Chondrocyte (in vitro differentiated cells): ENCODE results near the gene ZNF577. TPM values are rescaled to one million over a fixed set of nuclear protein-coding genes. Genes with fewer than 3 reads are reported as not detected.

Source experiments
- DNase-seq: peaks from one replicate; pipeline ENCODE4 v3.0.0; 2021; ENCODE audit warnings: mixed read lengths, low spot score
- H3K27ac Mint-ChIP-seq: one replicate; pipeline ENCODE4 v1.8.0; 2021; ENCODE audit warnings: mild to moderate bottlenecking, moderate library complexity, mixed read lengths; ENCODE audit not compliant: unreplicated experiment
- H3K27me3 Mint-ChIP-seq: 2 replicates; pipeline ENCODE4 v1.8.0; 2021; ENCODE audit warnings: low read depth, mixed read lengths
- H3K36me3 Mint-ChIP-seq: 2 replicates; pipeline ENCODE4 v1.8.0; 2021; ENCODE audit warnings: low read depth, mixed read lengths
- H3K4me1 Mint-ChIP-seq: 2 replicates; pipeline ENCODE4 v1.8.0; 2021; ENCODE audit warnings: low read depth, mild to moderate bottlenecking, mixed read lengths
- H3K4me3 Mint-ChIP-seq: one replicate; pipeline ENCODE4 v1.8.0; 2021; ENCODE audit warnings: mild to moderate bottlenecking, moderate library complexity, mixed read lengths; ENCODE audit not compliant: unreplicated experiment
- H3K9me3 Mint-ChIP-seq: 2 replicates; pipeline ENCODE4 v1.8.0; 2021; ENCODE audit warnings: low read depth, mixed read lengths
- CTCF ChIP-seq: fragments of 200-600 bp; sonication (generic); IDR thresholded peaks from 2 replicates; pipeline ENCODE4 v1.5.0; 2021; ENCODE audit warnings: antibody characterized with exemption, mild to moderate bottlenecking, moderate library complexity
- total RNA-seq: library from RNA; stranded (reverse); gene quantifications from 3 replicates; pipeline ENCODE4 v1.2.1, GENCODE V29; 2021

ZNF577 gene
- total RNA-seq, 1 donor from 2014 or later: 11.2 TPM

GRCh38 chr19:51889934-51890333, 2.2 kb upstream of the ZNF577 start:
- Mint-ChIP-seq H3K4me1 (peaks cover 19% of the 10 kb centered on the region), H3K9me3 (peaks cover 63% of the 10 kb centered on the region), H3K36me3 (peaks cover 55% of the 10 kb centered on the region), H3K27me3 (no peaks in the 10 kb centered on the region), H3K4me3 (no peak overlapping the region), H3K27ac (no peak overlapping the region)
- TF ChIP-seq CTCF: no peak
- DNase-seq: no peak

GRCh38 chr19:51884713-51885112, 3.0 kb downstream of the ZNF577 start:
- Mint-ChIP-seq H3K9me3 (peaks cover 53% of the 10 kb centered on the region), H3K36me3 (peaks cover 30% of the 10 kb centered on the region), H3K4me1 (peaks cover 19% of the 10 kb centered on the region), H3K4me3 (no peak overlapping the region), H3K27ac (no peak overlapping the region), H3K27me3 (no peaks in the 10 kb centered on the region)
- no peak for DNase-seq
- TF ChIP-seq CTCF: no peak

DNA sequence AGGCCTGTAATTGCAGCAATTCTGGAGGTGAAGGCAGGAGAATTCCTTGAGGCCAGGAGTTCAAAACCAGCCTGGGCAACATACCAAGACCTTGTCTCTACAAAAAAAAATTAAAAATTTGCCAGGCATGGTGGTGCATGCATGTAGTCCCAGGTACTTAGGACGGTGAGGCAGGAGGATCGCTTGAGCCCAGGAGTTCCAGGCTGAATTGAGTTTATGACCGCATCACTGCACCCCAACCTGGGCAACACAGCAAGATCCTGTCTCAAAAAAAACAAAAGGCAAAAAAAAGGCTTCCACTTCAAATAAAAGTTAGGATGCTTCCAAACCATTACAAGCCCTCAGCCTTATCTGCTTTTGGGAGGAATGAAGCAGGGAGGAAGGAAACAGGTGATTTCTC, 5.2 kb downstream of the ZNF577 start:
- TF ChIP-seq CTCF: no peak
- H3K9me3 Mint-ChIP-seq: peaks cover 51% of the 10 kb centered on the region
- H3K27ac Mint-ChIP-seq: no peak overlapping the region
- no peaks in the 10 kb centered on the region for H3K27me3 Mint-ChIP-seq
- DNase-seq: no peak
- peaks cover 10% of the 10 kb centered on the region for H3K4me1 Mint-ChIP-seq
- H3K36me3 Mint-ChIP-seq: peaks cover 33% of the 10 kb centered on the region
- H3K4me3 Mint-ChIP-seq: no peak overlapping the region

DNA sequence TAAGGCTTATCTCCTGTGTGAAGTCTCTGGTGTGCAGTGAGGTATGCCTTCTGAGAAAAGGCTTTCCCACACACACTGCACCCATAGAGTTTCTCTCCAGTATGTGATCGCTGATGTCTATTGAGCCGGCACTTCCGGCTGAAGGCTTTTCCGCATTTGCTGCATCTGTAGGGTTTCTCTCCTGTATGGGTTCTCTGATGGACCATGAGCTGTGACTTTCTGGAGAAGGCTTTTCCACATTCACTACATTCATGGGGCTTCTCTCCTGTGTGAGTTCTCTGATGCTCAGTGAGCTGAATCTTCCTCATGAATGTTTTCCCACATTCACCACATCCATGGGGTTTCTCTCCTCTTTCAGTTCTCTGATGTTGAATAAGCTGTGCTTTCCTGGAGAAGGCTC, 14.7 kb downstream of the ZNF577 start:
- no peaks in the 10 kb centered on the region for H3K27me3 Mint-ChIP-seq
- DNase-seq: no peak
- H3K36me3 Mint-ChIP-seq: peaks cover 82% of the 10 kb centered on the region
- TF ChIP-seq CTCF: no peak
- peaks cover 89% of the 10 kb centered on the region for H3K9me3 Mint-ChIP-seq
- H3K27ac Mint-ChIP-seq: no peak overlapping the region
- H3K4me3 Mint-ChIP-seq: no peak overlapping the region
- no peaks in the 10 kb centered on the region for H3K4me1 Mint-ChIP-seq

GRCh38 chr19:51861870-51862622, 25.7 kb downstream of the ZNF577 start:
- Mint-ChIP-seq H3K36me3 (peaks cover 53% of the 10 kb centered on the region), H3K27me3 (no peaks in the 10 kb centered on the region), H3K27ac (no peak overlapping the region), H3K4me1 (no peaks in the 10 kb centered on the region), H3K9me3 (peaks cover 79% of the 10 kb centered on the region), H3K4me3 (no peak overlapping the region)
- no peak for TF ChIP-seq CTCF
- no peak for DNase-seq
